HepG2 (cell line): ENCODE measurements around the gene BSG. TPM values are rescaled to one million over a fixed set of nuclear protein-coding genes. Genes with fewer than 3 reads are reported as not detected.

Source experiments
- ADNP ChIP-seq: sonication (generic); formaldehyde crosslinking; IDR thresholded peaks from 2 replicates; pipeline ENCODE4 v1.4.0; 2020; ENCODE audit warnings: missing genetic modification reagents
- FOXA3 ChIP-seq: IDR thresholded peaks from 2 replicates; pipeline ENCODE4 v1.6.1; 2016; ENCODE audit warnings: missing genetic modification reagents, missing compliant biosample characterization
- ZNF317 ChIP-seq: sonication (generic); formaldehyde crosslinking; IDR thresholded peaks from 2 replicates; pipeline ENCODE4 v1.5.0; 2020; ENCODE audit warnings: mild to moderate bottlenecking, missing genetic modification reagents
- ZNF441 ChIP-seq: sonication (generic); formaldehyde crosslinking; IDR thresholded peaks from 2 replicates; pipeline ENCODE4 v1.7.0; 2021; ENCODE audit warnings: missing genetic modification reagents, borderline replicate concordance
- polyA plus RNA-seq, 8 experiments: library from polyadenylated mRNA; depleted of rRNA in 3 of 8; stranded (reverse) in 7 of 8; unstranded in 1 of 8; fragments of >200 nt; fragmentation: Illumina TruSeq in 4 of 8; extraction: Trizol in 4 of 8; gene quantifications; 2 replicates each; pipeline versions ENCODE4 v1.2.1 to v1.2.3, GENCODE V29; 2011 to 2016; ENCODE audit warnings: low read depth in 4 of 8, missing spikeins in 1 of 8, mixed read lengths in 1 of 8; ENCODE audit not compliant: insufficient read depth in 1 of 8
- total RNA-seq, 5 experiments: library from RNA; depleted of rRNA; stranded (reverse); fragments of >200 nt; fragmentation: Illumina TruSeq; extraction: Trizol; gene quantifications; 2 replicates each; pipeline ENCODE4 v1.2.3, GENCODE V29; 2016; ENCODE audit warnings: low read depth in 1 of 5
- TF ChIP-seq, protein P1 (sequence below): sonication (generic); formaldehyde crosslinking; IDR thresholded peaks from 2 replicates; pipeline ENCODE4 v1.4.0; 2020; ENCODE audit warnings: low read depth, missing genetic modification reagents
- TF ChIP-seq, protein P2 (sequence below): sonication (generic); formaldehyde crosslinking; IDR thresholded peaks from 2 replicates; pipeline ENCODE4 v1.5.1; 2020; ENCODE audit warnings: mild to moderate bottlenecking, moderate library complexity, missing genetic modification reagents
- TF ChIP-seq, protein P3 (sequence below): sonication (generic); formaldehyde crosslinking; IDR thresholded peaks from 2 replicates; pipeline ENCODE4 v1.5.0; 2020; ENCODE audit warnings: mild to moderate bottlenecking, missing genetic modification reagents, borderline replicate concordance
- TF ChIP-seq, protein P4 (sequence below): sonication (generic); formaldehyde crosslinking; IDR thresholded peaks from 2 replicates; pipeline ENCODE4 v1.5.0; 2020; ENCODE audit warnings: missing genetic modification reagents, mild to moderate bottlenecking, borderline replicate concordance
- TF ChIP-seq, protein P5 (sequence below): sonication (generic); formaldehyde crosslinking; IDR thresholded peaks from 2 replicates; pipeline ENCODE4 v1.4.0; 2020; ENCODE audit warnings: mild to moderate bottlenecking, missing genetic modification reagents

BSG gene
- total and polyA plus RNA-seq, 2 of the 13 experiments (the other 11 are each of a cell fraction or from before 2014, with no cell fraction given), result 309 to 754 TPM

DNA sequence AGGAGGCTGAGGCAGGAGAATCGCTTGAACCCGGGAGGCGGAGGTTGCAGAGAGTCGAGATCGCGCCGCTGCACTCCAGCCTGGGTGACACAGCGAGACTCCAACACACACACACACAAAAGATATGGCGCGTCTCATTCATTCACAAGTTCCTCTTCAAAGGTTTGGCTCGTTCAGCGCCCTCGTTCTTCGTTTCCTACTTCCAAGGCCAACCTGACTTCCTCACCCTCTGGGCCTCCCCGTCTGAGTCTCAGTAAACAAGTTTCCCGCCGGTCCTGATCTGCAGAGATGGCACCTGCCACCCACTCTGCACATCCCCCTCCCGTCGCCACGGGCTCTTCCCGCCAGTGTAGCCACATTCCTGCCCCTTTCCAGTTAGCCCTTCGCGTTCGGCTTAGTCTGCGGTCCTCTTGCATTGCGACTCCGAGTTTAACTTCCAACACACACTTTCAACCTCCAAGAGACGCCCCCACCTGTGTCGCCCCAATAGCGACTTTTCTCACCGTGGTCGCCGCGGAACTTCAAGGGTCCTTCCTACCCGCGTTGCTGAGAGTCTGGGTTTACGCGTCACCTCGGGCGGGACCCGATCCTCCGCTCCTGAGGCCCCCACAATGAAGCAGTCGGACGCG lies 1.3 kb upstream of the BSG start (continued):
- TF ChIP-seq, protein P1, sequence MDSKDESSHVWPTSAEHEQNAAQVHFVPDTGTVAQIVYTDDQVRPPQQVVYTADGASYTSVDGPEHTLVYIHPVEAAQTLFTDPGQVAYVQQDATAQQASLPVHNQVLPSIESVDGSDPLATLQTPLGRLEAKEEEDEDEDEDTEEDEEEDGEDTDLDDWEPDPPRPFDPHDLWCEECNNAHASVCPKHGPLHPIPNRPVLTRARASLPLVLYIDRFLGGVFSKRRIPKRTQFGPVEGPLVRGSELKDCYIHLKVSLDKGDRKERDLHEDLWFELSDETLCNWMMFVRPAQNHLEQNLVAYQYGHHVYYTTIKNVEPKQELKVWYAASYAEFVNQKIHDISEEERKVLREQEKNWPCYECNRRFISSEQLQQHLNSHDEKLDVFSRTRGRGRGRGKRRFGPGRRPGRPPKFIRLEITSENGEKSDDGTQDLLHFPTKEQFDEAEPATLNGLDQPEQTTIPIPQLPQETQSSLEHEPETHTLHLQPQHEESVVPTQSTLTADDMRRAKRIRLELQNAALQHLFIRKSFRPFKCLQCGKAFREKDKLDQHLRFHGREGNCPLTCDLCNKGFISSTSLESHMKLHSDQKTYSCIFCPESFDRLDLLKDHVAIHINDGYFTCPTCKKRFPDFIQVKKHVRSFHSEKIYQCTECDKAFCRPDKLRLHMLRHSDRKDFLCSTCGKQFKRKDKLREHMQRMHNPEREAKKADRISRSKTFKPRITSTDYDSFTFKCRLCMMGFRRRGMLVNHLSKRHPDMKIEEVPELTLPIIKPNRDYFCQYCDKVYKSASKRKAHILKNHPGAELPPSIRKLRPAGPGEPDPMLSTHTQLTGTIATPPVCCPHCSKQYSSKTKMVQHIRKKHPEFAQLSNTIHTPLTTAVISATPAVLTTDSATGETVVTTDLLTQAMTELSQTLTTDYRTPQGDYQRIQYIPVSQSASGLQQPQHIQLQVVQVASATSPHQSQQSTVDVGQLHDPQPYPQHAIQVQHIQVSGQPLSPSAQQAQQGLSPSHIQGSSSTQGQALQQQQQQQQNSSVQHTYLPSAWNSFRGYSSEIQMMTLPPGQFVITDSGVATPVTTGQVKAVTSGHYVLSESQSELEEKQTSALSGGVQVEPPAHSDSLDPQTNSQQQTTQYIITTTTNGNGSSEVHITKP (CRISPR knock-in tag), result peak; percentile 18; the same call in 1 of the 2 replicates
- TF ChIP-seq, protein P2, sequence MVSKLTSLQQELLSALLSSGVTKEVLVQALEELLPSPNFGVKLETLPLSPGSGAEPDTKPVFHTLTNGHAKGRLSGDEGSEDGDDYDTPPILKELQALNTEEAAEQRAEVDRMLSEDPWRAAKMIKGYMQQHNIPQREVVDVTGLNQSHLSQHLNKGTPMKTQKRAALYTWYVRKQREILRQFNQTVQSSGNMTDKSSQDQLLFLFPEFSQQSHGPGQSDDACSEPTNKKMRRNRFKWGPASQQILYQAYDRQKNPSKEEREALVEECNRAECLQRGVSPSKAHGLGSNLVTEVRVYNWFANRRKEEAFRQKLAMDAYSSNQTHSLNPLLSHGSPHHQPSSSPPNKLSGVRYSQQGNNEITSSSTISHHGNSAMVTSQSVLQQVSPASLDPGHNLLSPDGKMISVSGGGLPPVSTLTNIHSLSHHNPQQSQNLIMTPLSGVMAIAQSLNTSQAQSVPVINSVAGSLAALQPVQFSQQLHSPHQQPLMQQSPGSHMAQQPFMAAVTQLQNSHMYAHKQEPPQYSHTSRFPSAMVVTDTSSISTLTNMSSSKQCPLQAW (CRISPR knock-in tag), result no peak; the same call in 1 of the 2 replicates
- no peak for TF ChIP-seq ZNF317 (CRISPR knock-in tag)
- TF ChIP-seq, protein P3, sequence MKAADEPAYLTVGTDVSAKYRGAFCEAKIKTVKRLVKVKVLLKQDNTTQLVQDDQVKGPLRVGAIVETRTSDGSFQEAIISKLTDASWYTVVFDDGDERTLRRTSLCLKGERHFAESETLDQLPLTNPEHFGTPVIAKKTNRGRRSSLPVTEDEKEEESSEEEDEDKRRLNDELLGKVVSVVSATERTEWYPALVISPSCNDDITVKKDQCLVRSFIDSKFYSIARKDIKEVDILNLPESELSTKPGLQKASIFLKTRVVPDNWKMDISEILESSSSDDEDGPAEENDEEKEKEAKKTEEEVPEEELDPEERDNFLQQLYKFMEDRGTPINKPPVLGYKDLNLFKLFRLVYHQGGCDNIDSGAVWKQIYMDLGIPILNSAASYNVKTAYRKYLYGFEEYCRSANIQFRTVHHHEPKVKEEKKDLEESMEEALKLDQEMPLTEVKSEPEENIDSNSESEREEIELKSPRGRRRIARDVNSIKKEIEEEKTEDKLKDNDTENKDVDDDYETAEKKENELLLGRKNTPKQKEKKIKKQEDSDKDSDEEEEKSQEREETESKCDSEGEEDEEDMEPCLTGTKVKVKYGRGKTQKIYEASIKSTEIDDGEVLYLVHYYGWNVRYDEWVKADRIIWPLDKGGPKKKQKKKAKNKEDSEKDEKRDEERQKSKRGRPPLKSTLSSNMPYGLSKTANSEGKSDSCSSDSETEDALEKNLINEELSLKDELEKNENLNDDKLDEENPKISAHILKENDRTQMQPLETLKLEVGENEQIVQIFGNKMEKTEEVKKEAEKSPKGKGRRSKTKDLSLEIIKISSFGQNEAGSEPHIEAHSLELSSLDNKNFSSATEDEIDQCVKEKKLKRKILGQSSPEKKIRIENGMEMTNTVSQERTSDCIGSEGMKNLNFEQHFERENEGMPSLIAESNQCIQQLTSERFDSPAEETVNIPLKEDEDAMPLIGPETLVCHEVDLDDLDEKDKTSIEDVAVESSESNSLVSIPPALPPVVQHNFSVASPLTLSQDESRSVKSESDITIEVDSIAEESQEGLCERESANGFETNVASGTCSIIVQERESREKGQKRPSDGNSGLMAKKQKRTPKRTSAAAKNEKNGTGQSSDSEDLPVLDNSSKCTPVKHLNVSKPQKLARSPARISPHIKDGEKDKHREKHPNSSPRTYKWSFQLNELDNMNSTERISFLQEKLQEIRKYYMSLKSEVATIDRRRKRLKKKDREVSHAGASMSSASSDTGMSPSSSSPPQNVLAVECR (CRISPR knock-in tag), result peak; percentile 70; the same call in 1 of the 2 replicates
- TF ChIP-seq, protein P4, sequence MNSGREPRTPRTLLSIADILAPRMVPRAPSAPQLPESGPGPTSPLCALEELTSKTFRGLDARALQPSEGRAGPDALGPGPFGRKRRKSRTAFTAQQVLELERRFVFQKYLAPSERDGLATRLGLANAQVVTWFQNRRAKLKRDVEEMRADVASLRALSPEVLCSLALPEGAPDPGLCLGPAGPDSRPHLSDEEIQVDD (CRISPR knock-in tag), result peak; percentile 74; the same call in 1 of the 2 replicates
- TF ChIP-seq ZNF441 (CRISPR knock-in tag), result 0 out of 2 replicates have a peak, but pooled peaks have one; percentile 43
- TF ChIP-seq FOXA3 (CRISPR knock-in tag), result peak; percentile 62
- TF ChIP-seq ADNP (CRISPR knock-in tag), result no peak
- TF ChIP-seq, protein P5, sequence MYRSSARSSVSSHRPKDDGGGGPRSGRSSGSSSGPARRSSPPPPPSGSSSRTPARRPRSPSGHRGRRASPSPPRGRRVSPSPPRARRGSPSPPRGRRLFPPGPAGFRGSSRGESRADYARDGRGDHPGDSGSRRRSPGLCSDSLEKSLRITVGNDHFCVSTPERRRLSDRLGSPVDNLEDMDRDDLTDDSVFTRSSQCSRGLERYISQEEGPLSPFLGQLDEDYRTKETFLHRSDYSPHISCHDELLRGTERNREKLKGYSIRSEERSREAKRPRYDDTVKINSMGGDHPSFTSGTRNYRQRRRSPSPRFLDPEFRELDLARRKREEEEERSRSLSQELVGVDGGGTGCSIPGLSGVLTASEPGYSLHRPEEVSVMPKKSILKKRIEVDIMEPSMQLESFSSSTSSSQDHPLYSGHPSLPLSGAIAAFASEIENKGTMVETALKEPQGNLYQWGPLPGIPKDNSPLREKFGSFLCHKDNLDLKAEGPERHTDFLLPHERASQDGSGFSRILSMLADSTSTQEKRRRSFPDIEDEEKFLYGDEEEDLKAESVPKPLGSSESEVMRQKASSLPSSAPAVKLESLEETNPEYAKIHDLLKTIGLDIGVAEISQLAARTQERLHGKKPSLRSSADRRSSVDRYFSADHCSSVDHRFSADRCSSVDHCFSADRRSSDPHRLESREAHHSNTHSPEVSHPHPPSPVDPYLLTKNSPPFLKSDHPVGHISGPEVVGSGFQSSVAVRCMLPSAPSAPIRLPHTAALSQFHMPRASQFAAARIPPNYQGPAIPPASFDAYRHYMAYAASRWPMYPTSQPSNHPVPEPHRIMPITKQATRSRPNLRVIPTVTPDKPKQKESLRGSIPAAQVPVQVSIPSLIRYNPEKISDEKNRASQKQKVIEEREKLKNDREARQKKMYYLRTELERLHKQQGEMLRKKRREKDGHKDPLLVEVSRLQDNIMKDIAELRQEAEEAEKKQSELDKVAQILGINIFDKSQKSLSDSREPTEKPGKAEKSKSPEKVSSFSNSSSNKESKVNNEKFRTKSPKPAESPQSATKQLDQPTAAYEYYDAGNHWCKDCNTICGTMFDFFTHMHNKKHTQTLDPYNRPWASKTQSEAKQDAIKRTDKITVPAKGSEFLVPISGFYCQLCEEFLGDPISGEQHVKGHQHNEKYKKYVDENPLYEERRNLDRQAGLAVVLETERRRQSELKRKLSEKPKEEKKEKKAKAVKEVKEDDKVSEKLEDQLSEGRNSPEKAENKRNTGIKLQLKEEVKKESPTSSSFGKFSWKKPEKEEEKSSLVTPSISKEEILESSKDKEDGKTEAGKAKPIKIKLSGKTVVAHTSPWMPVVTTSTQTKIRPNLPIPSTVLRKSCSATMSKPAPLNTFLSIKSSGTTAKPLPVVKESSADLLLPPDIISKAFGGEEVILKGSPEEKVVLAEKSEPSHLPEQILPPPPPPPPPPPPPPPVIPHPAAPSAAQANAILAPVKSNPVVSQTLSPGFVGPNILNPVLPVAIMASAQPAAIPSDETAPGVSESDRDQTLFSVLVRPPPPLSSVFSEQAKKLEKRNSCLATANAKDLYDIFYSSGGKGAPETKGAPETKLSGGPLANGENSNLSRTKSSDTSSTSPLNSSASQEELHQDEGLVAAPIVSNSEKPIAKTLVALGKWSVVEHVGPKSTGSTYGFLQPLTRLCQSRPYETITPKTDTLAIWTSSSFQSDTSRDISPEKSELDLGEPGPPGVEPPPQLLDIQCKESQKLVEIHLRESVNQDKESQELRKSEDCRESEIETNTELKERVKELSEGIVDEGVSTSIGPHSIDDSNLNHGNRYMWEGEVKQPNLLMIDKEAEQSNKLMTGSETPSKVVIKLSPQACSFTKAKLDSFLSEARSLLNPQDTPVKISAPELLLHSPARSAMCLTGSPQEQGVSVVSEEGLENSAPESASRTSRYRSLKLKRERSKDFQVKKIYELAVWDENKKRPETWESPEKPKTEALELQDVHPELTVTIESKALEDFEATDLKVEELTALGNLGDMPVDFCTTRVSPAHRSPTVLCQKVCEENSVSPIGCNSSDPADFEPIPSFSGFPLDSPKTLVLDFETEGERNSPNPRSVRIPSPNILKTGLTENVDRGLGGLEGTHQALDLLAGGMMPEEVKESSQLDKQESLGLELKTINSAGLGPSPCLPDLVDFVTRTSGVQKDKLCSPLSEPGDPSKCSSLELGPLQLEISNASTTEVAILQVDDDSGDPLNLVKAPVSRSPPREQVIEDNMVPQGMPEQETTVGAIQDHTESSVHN, result no peak
